Measurements from ENCODE around the gene COX4I2. TPM values are rescaled to one million over a fixed set of nuclear protein-coding genes. Genes with fewer than 3 reads are reported as not detected.
A peak's percentile ranks its signal among the peaks of the same experiment; 100 is the strongest.

COX4I2 gene
- total and polyA plus RNA-seq, 2 of the 8 experiments (the other 6 are each of a cell fraction or from before 2014, with no cell fraction given): 0.26 TPM; not detected in 1

- TF ChIP-seq ZNF274 (IDR thresholded peaks at IDR 0.05; ENCODE audit: borderline replicate concordance, extremely low read depth, low read length) (no peak), ATF3 (IDR thresholded peaks at IDR 0.05; ENCODE audit: insufficient read depth, low read depth, low read length) (no peak), YY1 (IDR thresholded peaks at IDR 0.05; ENCODE audit: low read depth, low read length) (0 out of 2 replicates have a peak, but pooled peaks have one; percentile 16), POU5F1 (IDR thresholded peaks at IDR 0.05; ENCODE audit: low read depth, low read length) (no peak), SP1 (IDR thresholded peaks at IDR 0.05; ENCODE audit: low read depth, low read length) (no peak), CTBP2 (IDR thresholded peaks at IDR 0.05; ENCODE audit: borderline replicate concordance, insufficient read depth, insufficient read length, low read length) (peak; percentile 68), BACH1 (IDR thresholded peaks at IDR 0.05; ENCODE audit: low read length) (no peak), ASH2L (IDR thresholded peaks at IDR 0.05; ENCODE audit: low read length) (peak; percentile 52), EGR1 (IDR thresholded peaks at IDR 0.05; ENCODE audit: borderline replicate concordance, low read depth, low read length) (no peak)
Observed at GRCh38 chr20:31693987-31694661, 56.4 kb downstream of the COX4I2 start (continued).

Small RNAs within 50 kb of the gene (microRNA-seq; reads per million reads assigned to microRNA genes)
- gene MIR3193 (ENCODE audit: borderline microRNAs expressed in 2 of 2, borderline number of aligned reads in 2 of 2, borderline replicate concordance in 1 of 2): 0.20 to 0.23 reads per million in 2 experiments

Small RNAs within 50 kb of the gene (small RNA-seq; reads per million reads assigned to genes)
- gene MIR3193 (ENCODE audit: insufficient read depth): 1.2 reads per million

Other genes with a start within 250 kb of the COX4I2 start
- gene DEFB119, start 247.3 kb upstream of the COX4I2 start, total RNA-seq (2021; fragmentation: NEBNext Ultra II Directional; extraction: Animal tissue kit (Norgen Biotek cat#: 25700)): not detected in 2 replicates
- not detected in 2 replicates for gene DEFB119, start 247.3 kb upstream of the COX4I2 start, polyA plus RNA-seq (2011; rRNA removed)
- gene DEFB121, start 231.7 kb upstream of the COX4I2 start, total RNA-seq (2021; fragmentation: NEBNext Ultra II Directional; extraction: Animal tissue kit (Norgen Biotek cat#: 25700)): not detected in 2 replicates
- not detected in 2 replicates for gene DEFB121, start 231.7 kb upstream of the COX4I2 start, polyA plus RNA-seq (2011; rRNA removed)
- gene DEFB123, start 197.3 kb upstream of the COX4I2 start, total RNA-seq (2021; fragmentation: NEBNext Ultra II Directional; extraction: Animal tissue kit (Norgen Biotek cat#: 25700)): not detected in 2 replicates
- gene DEFB123, start 197.3 kb upstream of the COX4I2 start, polyA plus RNA-seq (2011; rRNA removed): not detected in 2 replicates
- gene DEFB124, start 162.8 kb upstream of the COX4I2 start, total RNA-seq (2021; fragmentation: NEBNext Ultra II Directional; extraction: Animal tissue kit (Norgen Biotek cat#: 25700)): not detected in 2 replicates
- gene DEFB124, start 162.8 kb upstream of the COX4I2 start, polyA plus RNA-seq (2011; rRNA removed): not detected in 2 replicates
- gene REM1, start 162.6 kb upstream of the COX4I2 start, total RNA-seq (2021; fragmentation: NEBNext Ultra II Directional; extraction: Animal tissue kit (Norgen Biotek cat#: 25700)): not detected in 2 replicates
- gene REM1, start 162.6 kb upstream of the COX4I2 start, polyA plus RNA-seq (2011; rRNA removed): 0.05 TPM in 2 replicates
- 118 TPM in 2 replicates for gene HM13, start 123.5 kb upstream of the COX4I2 start, total RNA-seq (2021; fragmentation: NEBNext Ultra II Directional; extraction: Animal tissue kit (Norgen Biotek cat#: 25700))
- gene HM13, start 123.5 kb upstream of the COX4I2 start, polyA plus RNA-seq (2011; rRNA removed): 183 and 189 TPM in 2 replicates
- gene ID1, start 32.6 kb upstream of the COX4I2 start, total RNA-seq (2021; fragmentation: NEBNext Ultra II Directional; extraction: Animal tissue kit (Norgen Biotek cat#: 25700)): 120 and 131 TPM in 2 replicates
- gene ID1, start 32.6 kb upstream of the COX4I2 start, polyA plus RNA-seq (2011; rRNA removed): 357 and 566 TPM in 2 replicates
- gene BCL2L1, start 85.0 kb downstream of the COX4I2 start, total RNA-seq (2021; fragmentation: NEBNext Ultra II Directional; extraction: Animal tissue kit (Norgen Biotek cat#: 25700)): 64.9 and 66.0 TPM in 2 replicates
- gene BCL2L1, start 85.0 kb downstream of the COX4I2 start, polyA plus RNA-seq (2011; rRNA removed): 66.1 and 94.4 TPM in 2 replicates
- 122 and 125 TPM in 2 replicates for gene TPX2, start 101.4 kb downstream of the COX4I2 start, total RNA-seq (2021; fragmentation: NEBNext Ultra II Directional; extraction: Animal tissue kit (Norgen Biotek cat#: 25700))
- 36.5 and 43.6 TPM in 2 replicates for gene TPX2, start 101.4 kb downstream of the COX4I2 start, polyA plus RNA-seq (2011; rRNA removed)
- gene MYLK2, start 181.4 kb downstream of the COX4I2 start, total RNA-seq (2021; fragmentation: NEBNext Ultra II Directional; extraction: Animal tissue kit (Norgen Biotek cat#: 25700)): 0.22 TPM in 1 of 2 replicates, not detected in the other
- 0.26 and 0.27 TPM in 2 replicates for gene MYLK2, start 181.4 kb downstream of the COX4I2 start, polyA plus RNA-seq (2011; rRNA removed)
- not detected in 2 replicates for gene FOXS1, start 207.7 kb downstream of the COX4I2 start, total RNA-seq (2021; fragmentation: NEBNext Ultra II Directional; extraction: Animal tissue kit (Norgen Biotek cat#: 25700))
- 0.45 and 0.47 TPM in 2 replicates for gene FOXS1, start 207.7 kb downstream of the COX4I2 start, polyA plus RNA-seq (2011; rRNA removed)
- 0.91 and 1.0 TPM in 2 replicates for gene DUSP15, start 232.6 kb downstream of the COX4I2 start, total RNA-seq (2021; fragmentation: NEBNext Ultra II Directional; extraction: Animal tissue kit (Norgen Biotek cat#: 25700))
- gene DUSP15, start 232.6 kb downstream of the COX4I2 start, polyA plus RNA-seq (2011; rRNA removed): 3.2 and 6.0 TPM in 2 replicates
- gene TTLL9, start 232.7 kb downstream of the COX4I2 start, total RNA-seq (2021; fragmentation: NEBNext Ultra II Directional; extraction: Animal tissue kit (Norgen Biotek cat#: 25700)): not detected in 2 replicates
- gene TTLL9, start 232.7 kb downstream of the COX4I2 start, polyA plus RNA-seq (2011; rRNA removed): 0.06 and 0.19 TPM in 2 replicates

All from H1 (cell line).